Activated T-cell treated with anti-CD3 and anti-CD28 coated beads, Interleukin-2, amount 50 U/mL, for 1 hour (primary cell): ENCODE measurements around the gene RFTN1.

Source experiments
- DNase-seq: peaks from one replicate; pipeline ENCODE4 v3.0.0-alpha.2; 2020

Gene RFTN1

GRCh38 chr3:16346413-16347081 is 167.0 kb downstream of the RFTN1 start:
- DNase-seq: no peak

GRCh38 chr3:16343101-16343500 is 170.4 kb downstream of the RFTN1 start:
- DNase-seq: no peak

GRCh38 chr3:16338999-16339398 is 174.5 kb downstream of the RFTN1 start:
- DNase-seq: no peak

GRCh38 chr3:16337856-16338540 is 175.5 kb downstream of the RFTN1 start:
- DNase-seq: peak; percentile 50

GRCh38 chr3:16336825-16337224 is 176.7 kb downstream of the RFTN1 start:
- DNase-seq: no peak

- no peak for DNase-seq
Measured at GRCh38 chr3:16335772-16336645, 177.5 kb downstream of the RFTN1 start.

GRCh38 chr3:16335333-16335732 is 178.2 kb downstream of the RFTN1 start:
- no peak for DNase-seq

GRCh38 chr3:16334909-16335308 is 178.6 kb downstream of the RFTN1 start:
- no peak for DNase-seq

- no peak for DNase-seq
Measured at GRCh38 chr3:16332904-16333426, 180.5 kb downstream of the RFTN1 start.

GRCh38 chr3:16331319-16331883 is 182.1 kb downstream of the RFTN1 start:
- DNase-seq: no peak

- no peak for DNase-seq
Measured at GRCh38 chr3:16330351-16330750, 183.1 kb downstream of the RFTN1 start.

GRCh38 chr3:16329826-16330129 is 183.7 kb downstream of the RFTN1 start:
- DNase-seq: no peak

GRCh38 chr3:16329036-16329825 is 184.3 kb downstream of the RFTN1 start:
- no peak for DNase-seq

- no peak for DNase-seq
Measured at GRCh38 chr3:16328124-16328523, 185.4 kb downstream of the RFTN1 start.

- DNase-seq: no peak
Measured at GRCh38 chr3:16326724-16327349, 186.7 kb downstream of the RFTN1 start.

GRCh38 chr3:16325850-16326249 is 187.6 kb downstream of the RFTN1 start:
- no peak for DNase-seq

- DNase-seq: no peak
Measured at GRCh38 chr3:16323737-16324136, 189.8 kb downstream of the RFTN1 start.

- DNase-seq: no peak
Measured at GRCh38 chr3:16322189-16322588, 191.3 kb downstream of the RFTN1 start.

GRCh38 chr3:16320711-16321110 is 192.8 kb downstream of the RFTN1 start:
- DNase-seq: no peak

- peak; percentile 19 for DNase-seq
Measured at GRCh38 chr3:16319723-16320122, 193.8 kb downstream of the RFTN1 start.

GRCh38 chr3:16319307-16319706 is 194.2 kb downstream of the RFTN1 start:
- DNase-seq: peak; percentile 70

GRCh38 chr3:16318176-16318575 is 195.3 kb downstream of the RFTN1 start:
- DNase-seq: no peak
